Upper lobe of right lung (tissue), 1 donor: ENCODE measurements around the gene MTHFS. TPM values are rescaled to one million over a fixed set of nuclear protein-coding genes. Genes with fewer than 3 reads are reported as not detected.
"Not testable (repeated sequence)": the region's sequence is repeated elsewhere in the genome, so short reads cannot be mapped to it uniquely, and the experiment has no call there.

Experiments used
- ATAC-seq: fragments of 200-7000 bp; cut with Tn5 transposase; one replicate; pipeline ENCODE4 v1.9.1; 2020; ENCODE audit warnings: mild to moderate bottlenecking, moderate library complexity
- DNase-seq: peaks from one replicate; pipeline ENCODE4 v3.0.0-alpha.2; 2020
- H3K27ac ChIP-seq: fragments of 200-600 bp; one replicate; pipeline ENCODE4 v1.8.0; 2022
- H3K27me3 ChIP-seq: fragments of 200-600 bp; one replicate; pipeline ENCODE4 v1.8.0; 2022; ENCODE audit warnings: mild to moderate bottlenecking
- H3K36me3 ChIP-seq: fragments of 200-600 bp; one replicate; pipeline ENCODE4 v1.8.0; 2022
- H3K4me1 ChIP-seq: fragments of 200-600 bp; one replicate; pipeline ENCODE4 v1.8.0; 2022
- H3K4me3 ChIP-seq: fragments of 200-600 bp; one replicate; pipeline ENCODE4 v1.8.0; 2022; ENCODE audit warnings: mild to moderate bottlenecking
- H3K9me3 ChIP-seq: fragments of 200-600 bp; one replicate; pipeline ENCODE4 v1.8.0; 2022
- intact Hi-C: fragments of 100-400 bp; cut with DNase I; formaldehyde crosslinking; loops from one replicate; pipeline ENCODE4 v1.11.0; 2022
- total RNA-seq: library from RNA; stranded (reverse); fragmentation: NEBNext Ultra II Directional; extraction: Animal tissue kit (Norgen Biotek cat#: 25700); gene quantifications from one replicate; pipeline ENCODE4 v1.2.1, GENCODE V29; 2021
- TF ChIP-seq, protein P1 (sequence below): fragments of 200-600 bp; IDR thresholded peaks from one replicate; pipeline ENCODE4 v1.8.0; 2022; ENCODE audit warnings: antibody characterized with exemption
- donor health status: DM: no; HTN: yes; CAD: no; lungs with severe emphysema.

The MTHFS gene
- total RNA-seq, 1 donor from 2014 or later, result 40.4 TPM

DNA sequence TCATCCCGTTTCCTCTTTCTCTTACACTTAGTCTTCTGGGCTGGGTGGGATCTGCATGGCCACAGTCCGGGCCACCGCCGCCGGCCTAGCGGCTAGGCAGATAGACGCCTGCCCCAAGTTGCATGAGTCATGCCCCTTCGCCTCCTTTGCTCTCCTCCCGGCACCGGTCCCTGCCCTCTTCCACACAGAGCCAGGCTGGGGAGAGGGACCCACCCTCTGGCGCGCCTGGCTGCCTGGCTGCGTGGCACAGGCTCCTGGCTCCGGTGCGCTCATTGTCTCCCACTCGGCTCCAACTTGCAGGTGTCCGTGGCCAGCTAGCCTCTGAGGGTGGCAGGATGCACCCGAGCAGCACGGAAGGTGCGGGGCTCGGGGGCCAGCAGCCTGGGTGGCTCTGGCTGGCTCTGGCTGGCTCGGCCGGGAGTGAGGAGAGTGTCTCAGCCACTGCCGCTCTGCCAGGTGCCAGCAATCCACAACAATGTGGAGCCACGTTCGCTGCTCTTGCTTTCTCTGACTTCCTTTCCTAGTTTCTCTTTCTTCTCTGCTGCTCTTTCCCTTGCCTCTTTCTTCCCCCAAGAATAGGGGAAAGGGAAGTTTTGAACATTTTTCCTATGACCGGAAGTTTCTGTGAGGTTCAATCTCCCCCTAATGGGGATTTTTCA is 22.4 kb upstream of the MTHFS start:
- ATAC-seq (no peak), DNase-seq (no peak)
- H3K9me3 ChIP-seq, result peaks cover 69% of the 10 kb centered on the region
- H3K27ac ChIP-seq, result no peak overlapping the region
- no peaks in the 10 kb centered on the region for H3K36me3 ChIP-seq
- TF ChIP-seq, protein P1, sequence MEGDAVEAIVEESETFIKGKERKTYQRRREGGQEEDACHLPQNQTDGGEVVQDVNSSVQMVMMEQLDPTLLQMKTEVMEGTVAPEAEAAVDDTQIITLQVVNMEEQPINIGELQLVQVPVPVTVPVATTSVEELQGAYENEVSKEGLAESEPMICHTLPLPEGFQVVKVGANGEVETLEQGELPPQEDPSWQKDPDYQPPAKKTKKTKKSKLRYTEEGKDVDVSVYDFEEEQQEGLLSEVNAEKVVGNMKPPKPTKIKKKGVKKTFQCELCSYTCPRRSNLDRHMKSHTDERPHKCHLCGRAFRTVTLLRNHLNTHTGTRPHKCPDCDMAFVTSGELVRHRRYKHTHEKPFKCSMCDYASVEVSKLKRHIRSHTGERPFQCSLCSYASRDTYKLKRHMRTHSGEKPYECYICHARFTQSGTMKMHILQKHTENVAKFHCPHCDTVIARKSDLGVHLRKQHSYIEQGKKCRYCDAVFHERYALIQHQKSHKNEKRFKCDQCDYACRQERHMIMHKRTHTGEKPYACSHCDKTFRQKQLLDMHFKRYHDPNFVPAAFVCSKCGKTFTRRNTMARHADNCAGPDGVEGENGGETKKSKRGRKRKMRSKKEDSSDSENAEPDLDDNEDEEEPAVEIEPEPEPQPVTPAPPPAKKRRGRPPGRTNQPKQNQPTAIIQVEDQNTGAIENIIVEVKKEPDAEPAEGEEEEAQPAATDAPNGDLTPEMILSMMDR, result no peak
- no peak overlapping the region for H3K4me3 ChIP-seq
- H3K4me1 ChIP-seq, result peaks cover 3% of the 10 kb centered on the region
- intact Hi-C loops, result no loop called here
- H3K27me3 ChIP-seq, result no peaks in the 10 kb centered on the region

DNA sequence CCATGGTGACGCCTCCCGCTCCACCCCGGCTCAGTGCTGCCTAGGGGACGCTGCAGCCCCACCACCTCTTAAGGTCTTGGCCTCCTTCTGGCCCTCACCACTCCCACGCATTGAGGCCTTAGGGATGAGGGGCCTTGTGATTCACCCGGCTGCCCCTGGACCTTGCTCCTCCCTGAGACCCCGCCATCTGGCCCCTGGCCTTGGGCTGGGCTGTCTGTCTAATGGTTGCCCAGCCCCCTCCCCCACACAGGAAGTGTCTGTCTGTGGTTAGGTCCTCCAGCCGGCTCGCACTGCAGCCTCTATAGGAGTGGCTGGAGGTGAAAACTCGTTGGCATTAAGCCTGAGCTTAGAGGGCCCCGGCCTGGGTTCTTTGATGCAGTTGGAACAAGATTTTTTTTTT is 21.5 kb upstream of the MTHFS start:
- TF ChIP-seq, protein P1, result no peak
- DNase-seq (no peak), ATAC-seq (no peak)
- intact Hi-C loops, result no loop called here
- H3K36me3 ChIP-seq, result no peaks in the 10 kb centered on the region
- H3K27me3 ChIP-seq, result no peaks in the 10 kb centered on the region
- no peaks in the 10 kb centered on the region for H3K4me1 ChIP-seq
- H3K27ac ChIP-seq, result no peak overlapping the region
- no peak overlapping the region for H3K4me3 ChIP-seq
- peaks cover 69% of the 10 kb centered on the region for H3K9me3 ChIP-seq

DNA sequence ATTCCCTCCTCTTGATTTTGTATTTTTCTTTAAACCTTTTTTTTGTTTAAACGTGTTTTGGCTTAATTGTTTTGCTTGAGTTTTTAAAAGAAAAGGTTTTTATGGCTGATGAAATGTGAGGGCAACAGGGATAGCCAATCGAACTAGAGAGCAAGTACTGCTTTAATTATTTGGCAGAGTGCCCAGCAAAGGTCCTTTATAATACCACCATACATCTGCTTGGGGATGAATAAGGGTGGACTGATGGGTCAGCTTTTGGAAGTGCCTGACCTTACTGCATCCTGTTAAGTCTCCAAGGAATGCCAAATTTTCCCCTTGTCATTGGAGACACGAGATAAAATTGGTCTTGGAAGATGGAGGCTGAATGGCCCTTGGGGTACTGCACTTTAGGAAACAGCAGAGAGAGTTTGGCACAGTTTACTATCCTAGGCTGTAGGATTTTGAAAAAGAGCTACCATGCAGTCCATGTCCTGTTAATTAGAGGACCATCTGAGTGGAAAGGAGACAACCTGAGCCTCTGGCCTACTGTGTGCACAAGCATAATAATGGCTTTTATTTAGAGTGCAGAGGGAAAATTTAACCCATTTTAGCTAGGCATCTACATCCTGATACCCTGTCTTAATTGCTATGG is 19.8 kb upstream of the MTHFS start:
- TF ChIP-seq, protein P1, result no peak
- intact Hi-C loops, result no loop called here
- Histone ChIP-seq H3K9me3 (peaks cover 69% of the 10 kb centered on the region), H3K4me1 (no peaks in the 10 kb centered on the region), H3K4me3 (no peak overlapping the region), H3K36me3 (no peaks in the 10 kb centered on the region), H3K27me3 (no peaks in the 10 kb centered on the region), H3K27ac (no peak overlapping the region)
- ATAC-seq (no peak), DNase-seq (no peak)

DNA sequence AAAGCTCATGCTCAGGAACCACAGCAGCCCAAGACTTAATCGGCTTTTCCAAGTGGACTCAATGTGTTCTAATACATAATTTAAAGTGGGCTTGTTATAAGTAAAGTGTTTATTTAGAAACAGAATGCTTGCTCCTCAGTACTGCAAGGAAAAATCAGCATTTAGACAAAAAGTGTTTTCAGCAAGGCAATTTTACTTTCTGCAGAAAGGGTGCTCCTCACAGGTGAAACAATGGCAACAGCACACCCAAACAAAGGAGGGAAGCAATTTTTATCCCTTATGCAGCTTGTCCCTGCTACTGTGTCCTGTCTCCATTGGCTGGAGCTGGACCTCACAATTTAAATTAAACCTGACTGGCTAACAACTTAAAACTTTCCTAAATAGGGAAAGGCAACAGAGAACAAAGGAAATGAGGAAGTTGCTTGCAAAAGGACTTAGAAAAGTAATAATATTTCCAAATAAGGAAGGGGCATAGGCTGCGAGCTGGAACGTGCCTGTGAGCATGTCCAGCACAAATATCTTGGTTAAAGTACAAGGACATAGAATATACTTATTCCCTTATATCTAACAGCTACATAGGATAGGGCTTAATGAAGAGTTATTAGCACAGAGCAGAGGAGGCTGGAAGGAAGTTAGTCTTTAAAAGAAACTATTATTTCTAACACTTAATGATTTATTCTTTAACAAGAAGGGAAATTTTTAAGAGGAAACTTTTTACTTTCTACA is 19.1 kb upstream of the MTHFS start:
- DNase-seq, H3K4me3 ChIP-seq, intact Hi-C loops, ATAC-seq, H3K36me3 ChIP-seq, H3K27me3 ChIP-seq, H3K27ac ChIP-seq, H3K4me1 ChIP-seq: not testable (repeated sequence)
- peaks cover 65% of the 10 kb centered on the region for H3K9me3 ChIP-seq

DNA sequence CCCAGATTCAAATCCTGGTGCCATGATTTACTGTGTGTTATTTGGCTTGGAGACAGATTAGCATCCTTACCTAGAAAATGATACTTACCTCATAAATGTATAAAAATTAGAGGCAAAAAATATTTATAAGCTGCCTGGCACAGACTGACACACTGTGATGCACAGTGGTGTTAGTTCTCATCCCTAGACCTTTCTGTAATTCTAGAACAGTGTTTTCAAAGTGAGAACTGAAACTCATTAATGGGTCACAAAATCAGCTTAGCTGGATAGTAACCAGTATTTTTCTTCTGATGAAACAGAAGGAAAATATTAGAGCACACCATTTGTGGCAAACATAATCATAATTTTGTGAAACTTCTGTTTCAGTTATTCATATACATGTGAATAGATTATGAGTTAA is 17.9 kb upstream of the MTHFS start:
- H3K27me3 ChIP-seq, result no peaks in the 10 kb centered on the region
- no peaks in the 10 kb centered on the region for H3K36me3 ChIP-seq
- no peak overlapping the region for H3K27ac ChIP-seq
- H3K4me1 ChIP-seq, result no peaks in the 10 kb centered on the region
- peaks cover 53% of the 10 kb centered on the region for H3K9me3 ChIP-seq
- ATAC-seq (no peak), DNase-seq (no peak)
- TF ChIP-seq, protein P1, result no peak
- H3K4me3 ChIP-seq, result no peak overlapping the region
- intact Hi-C loops, result no loop called here

DNA sequence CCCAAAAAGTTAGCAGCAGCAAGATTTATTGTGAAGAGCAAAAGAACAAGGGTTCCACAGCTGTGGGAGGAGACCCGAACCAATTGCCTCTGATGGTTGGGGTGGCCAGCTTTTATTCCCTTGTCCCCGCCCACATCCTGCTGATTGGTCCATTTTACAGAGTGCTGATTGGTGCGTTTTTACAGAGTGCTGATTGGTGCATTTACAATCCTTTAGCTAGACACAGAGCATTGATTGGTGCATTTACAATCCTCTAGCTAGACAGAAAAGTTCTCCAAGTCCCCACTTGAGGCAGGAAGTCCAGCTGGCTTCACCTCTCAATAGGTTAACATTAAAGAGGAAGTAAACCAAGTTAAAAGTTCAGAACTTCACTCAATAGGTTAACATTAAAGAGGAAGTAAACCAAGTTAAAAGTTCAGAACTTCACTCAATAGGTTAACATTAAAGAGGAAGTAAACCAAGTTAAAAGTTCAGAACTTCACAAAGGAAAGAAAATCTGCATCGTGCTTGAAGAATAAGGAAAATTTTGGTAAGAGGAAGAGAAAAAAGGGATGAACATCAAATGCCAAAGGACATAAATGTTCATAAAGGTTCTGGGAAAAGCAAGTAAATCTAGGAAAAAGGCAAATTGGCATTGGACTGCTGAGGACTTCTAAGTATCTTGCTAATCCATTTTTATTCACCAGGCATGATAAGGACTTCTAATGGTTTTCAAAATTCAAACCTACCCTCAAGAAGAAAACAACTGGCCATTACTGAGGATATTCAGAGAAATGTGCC is 12.9 kb upstream of the MTHFS start:
- intact Hi-C loops, DNase-seq, H3K27ac ChIP-seq, H3K27me3 ChIP-seq, H3K9me3 ChIP-seq, H3K4me3 ChIP-seq, H3K4me1 ChIP-seq, H3K36me3 ChIP-seq, ATAC-seq: not testable (repeated sequence)
